Kidney epithelial cell (primary cell): ENCODE results near the gene ZPBP. TPM values are rescaled to one million over a fixed set of nuclear protein-coding genes. Genes with fewer than 3 reads are reported as not detected.
"Not testable (repeated sequence)": the region's sequence is repeated elsewhere in the genome, so short reads cannot be mapped to it uniquely, and the experiment has no call there.

Source experiments
- DNase-seq: peaks from one replicate; pipeline ENCODE4 v3.0.0-alpha.2; 2010; ENCODE audit warnings: low read depth
- H3K27me3 ChIP-seq: 2 replicates; pipeline ENCODE4 v1.6.0; 2011; ENCODE audit warnings: low read length; ENCODE audit not compliant: control insufficient read depth, insufficient read depth
- H3K36me3 ChIP-seq: 2 replicates; pipeline ENCODE4 v1.5.1; 2011; ENCODE audit warnings: low read length; ENCODE audit not compliant: control insufficient read depth, insufficient read depth
- H3K4me3 ChIP-seq: 2 replicates; pipeline ENCODE4 v1.5.1; 2011; ENCODE audit warnings: low read depth, mild to moderate bottlenecking, control low read depth, low read length
- CTCF ChIP-seq: IDR thresholded peaks from 2 replicates; pipeline ENCODE4 v1.5.1; 2011; ENCODE audit warnings: mild to moderate bottlenecking, moderate library complexity, low read length, control low read depth, inconsistent platforms; ENCODE audit not compliant: insufficient read depth, poor library complexity, severe bottlenecking
- total RNA-seq: library from RNA; depleted of rRNA; stranded (reverse); fragments of >200 nt; gene quantifications from 2 replicates; pipeline ENCODE4 v1.2.3, GENCODE V29; 2015

Gene ZPBP
- total RNA-seq, 1 donor from 2014 or later, result 0.13 TPM

- Histone ChIP-seq H3K36me3 (no peaks in the 10 kb centered on the region), H3K4me3 (peak overlapping the region; percentile 13), H3K27me3 (no peaks in the 10 kb centered on the region)
- DNase-seq, result peak; percentile 26
- no peak for TF ChIP-seq CTCF
Observed at GRCh38 chr7:50068850-50069551, 24.0 kb downstream of the ZPBP start.

GRCh38 chr7:50068026-50068425 lies 25.0 kb downstream of the ZPBP start:
- H3K4me3 ChIP-seq, result no peak overlapping the region
- DNase-seq, result peak; percentile 4
- no peaks in the 10 kb centered on the region for H3K36me3 ChIP-seq
- peak; percentile 40 for TF ChIP-seq CTCF
- H3K27me3 ChIP-seq, result no peaks in the 10 kb centered on the region

DNA sequence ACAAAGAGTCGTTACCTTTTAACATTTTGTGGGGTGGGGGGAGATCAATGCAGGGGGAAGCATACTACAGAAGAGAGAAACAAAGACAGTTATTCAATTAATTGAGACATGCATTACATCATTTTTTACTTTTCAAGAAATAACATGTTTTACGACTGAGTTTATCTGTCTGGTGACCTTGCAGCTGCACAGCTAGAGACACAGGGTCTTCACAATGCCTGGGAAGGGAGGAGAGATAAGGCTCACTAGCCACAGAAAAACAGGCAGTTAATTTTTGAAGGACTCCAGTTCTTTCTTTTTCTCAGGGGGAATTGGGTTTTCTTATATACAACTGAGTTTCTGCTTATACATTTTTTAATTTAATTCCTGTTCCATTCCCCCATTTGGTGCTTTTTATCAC lies 30.1 kb downstream of the ZPBP start:
- H3K4me3 ChIP-seq, result no peak overlapping the region
- H3K36me3 ChIP-seq, result no peaks in the 10 kb centered on the region
- DNase-seq, result no peak
- TF ChIP-seq CTCF, result no peak
- H3K27me3 ChIP-seq, result no peaks in the 10 kb centered on the region

DNA sequence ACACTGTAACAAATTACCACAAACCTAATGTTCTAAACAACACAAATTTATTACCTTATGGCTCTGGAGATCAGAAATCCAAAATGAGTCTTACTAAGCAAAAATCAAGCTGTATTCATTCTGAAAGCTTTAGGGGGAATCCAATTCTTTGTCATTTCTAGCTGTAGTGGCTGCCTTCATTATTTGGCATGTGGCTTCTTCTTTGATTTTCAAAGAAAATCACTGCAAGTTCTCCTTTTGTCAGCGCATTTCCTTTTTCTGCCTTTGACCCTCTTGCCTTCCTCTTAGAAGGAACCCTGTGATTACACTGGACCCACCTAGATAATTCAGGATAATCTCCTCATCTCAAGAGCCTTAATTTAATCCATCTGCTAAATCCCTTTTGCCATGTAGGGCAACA lies 36.9 kb downstream of the ZPBP start:
- no peak for TF ChIP-seq CTCF
- Histone ChIP-seq H3K27me3 (no peaks in the 10 kb centered on the region), H3K36me3 (no peaks in the 10 kb centered on the region), H3K4me3 (no peak overlapping the region)
- DNase-seq, result no peak

- Histone ChIP-seq H3K27me3 (no peaks in the 10 kb centered on the region), H3K36me3 (no peaks in the 10 kb centered on the region), H3K4me3 (no peak overlapping the region)
- no peak for DNase-seq
- TF ChIP-seq CTCF, result no peak
Observed at GRCh38 chr7:50047716-50048115, 45.3 kb downstream of the ZPBP start.

DNA sequence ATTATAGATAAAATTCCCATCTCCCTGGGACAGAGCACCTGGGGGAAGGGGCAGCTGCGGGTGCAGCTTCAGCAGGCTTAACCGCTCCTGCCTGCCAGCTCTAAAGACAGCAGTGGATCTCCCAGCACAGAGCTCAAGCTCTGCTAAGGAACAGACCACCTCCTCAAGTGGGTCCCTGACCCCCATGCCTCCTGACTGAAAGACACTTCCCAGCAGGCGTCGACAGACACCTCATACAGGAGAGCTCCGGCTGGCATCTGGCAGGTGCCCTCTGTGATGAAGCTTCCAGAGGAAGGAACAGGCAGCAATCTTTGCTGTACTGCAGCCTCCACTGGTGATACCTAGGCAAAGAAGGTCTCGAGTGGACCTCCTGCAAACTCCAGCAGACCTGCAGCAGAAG lies 51.9 kb downstream of the ZPBP start:
- not testable (repeated sequence) for H3K27me3 ChIP-seq, DNase-seq, H3K36me3 ChIP-seq, H3K4me3 ChIP-seq
